IMR-90 (cell line): Measurements from ENCODE around the gene SNX1. TPM values are rescaled to one million over a fixed set of nuclear protein-coding genes. Genes with fewer than 3 reads are reported as not detected.

Experiments used
- ATAC-seq: fragments of 200-7000 bp; cut with Tn5 transposase; 2 replicates; pipeline ENCODE4 v1.9.1; 2020; ENCODE audit warnings: low read depth, mild to moderate bottlenecking, moderate library complexity
- BruUV-seq: library from RNA; stranded (reverse); fragments of 400-500 nt; replicated peaks from 2 replicates; lab custom pipeline; 2021; lab: Mats Ljungman, UMichigan
- CTCF ChIA-PET: fragments of 300-600 bp; formaldehyde crosslinking; extraction: SDS; loops from one replicate; lab custom pipeline; 2021; ENCODE audit warnings: antibody characterized with exemption; lab: Yijun Ruan, JAX
- POLR2A ChIA-PET: fragments of 300-600 bp; sonication (Branson Sonifier 250); formaldehyde crosslinking; loops from one replicate; lab custom pipeline; 2022; ENCODE audit warnings: antibody characterized with exemption; ENCODE audit not compliant: unreplicated experiment; lab: Charles Lee
- DNase-seq: peaks from one replicate; pipeline ENCODE4 v3.0.0; 2013
- H2AFZ ChIP-seq: replicated peaks from 2 replicates; pipeline ENCODE3; 2013; ENCODE audit warnings: low read length, mild to moderate bottlenecking; ENCODE audit not compliant: poor library complexity
- H2AK5ac ChIP-seq: 2 replicates; pipeline ENCODE4 v1.6.1; 2013; ENCODE audit warnings: low read depth, low read length, inconsistent platforms
- H2AK9ac ChIP-seq: replicated peaks from 2 replicates; pipeline ENCODE3; 2013; ENCODE audit warnings: mild to moderate bottlenecking, low read depth, low read length, moderate library complexity; ENCODE audit not compliant: poor library complexity
- H2BK120ac ChIP-seq: 2 replicates; pipeline ENCODE4 v1.6.1; 2013; ENCODE audit warnings: low read depth, low read length, inconsistent platforms
- H2BK15ac ChIP-seq: 3 replicates; pipeline ENCODE4 v1.6.1; 2013; ENCODE audit warnings: low read depth, low read length, inconsistent platforms
- H2BK20ac ChIP-seq: 2 replicates; pipeline ENCODE4 v1.6.1; 2013; ENCODE audit warnings: low read depth, mild to moderate bottlenecking, inconsistent platforms, low read length, moderate library complexity
- H2BK5ac ChIP-seq: 2 replicates; pipeline ENCODE4 v1.6.1; 2013; ENCODE audit warnings: mild to moderate bottlenecking, low read depth, low read length, inconsistent platforms; ENCODE audit not compliant: poor library complexity, severe bottlenecking
- H3K14ac ChIP-seq: replicated peaks from 2 replicates; pipeline ENCODE4 v1.6.1; 2013; ENCODE audit warnings: low read depth, low read length, inconsistent platforms
- H3K18ac ChIP-seq: 2 replicates; pipeline ENCODE4 v1.6.1; 2013; ENCODE audit warnings: low read depth, low read length, control low read depth
- H3K23ac ChIP-seq: 2 replicates; pipeline ENCODE4 v1.6.1; 2013; ENCODE audit warnings: low read depth, low read length, inconsistent platforms
- H3K27ac ChIP-seq: 2 replicates; pipeline ENCODE4 v1.5.1; 2013; ENCODE audit warnings: mild to moderate bottlenecking, control low read depth, low read length; ENCODE audit not compliant: insufficient read depth
- H3K27me3 ChIP-seq: 2 replicates; pipeline ENCODE4 v1.6.1; 2013; ENCODE audit warnings: low read length; ENCODE audit not compliant: control insufficient read depth, insufficient read depth
- H3K36me3 ChIP-seq: 2 replicates; pipeline ENCODE4 v1.6.1; 2013; ENCODE audit warnings: low read length, mixed read lengths; ENCODE audit not compliant: control insufficient read depth, insufficient read depth
- H3K4ac ChIP-seq: 2 replicates; pipeline ENCODE4 v1.6.1; 2013; ENCODE audit warnings: low read depth, low read length, inconsistent platforms
- H3K4me1 ChIP-seq: 2 replicates; pipeline ENCODE4 v1.6.1; 2013; ENCODE audit warnings: low read length, mixed read lengths; ENCODE audit not compliant: control insufficient read depth, insufficient read depth
- H3K4me2 ChIP-seq: 2 replicates; pipeline ENCODE4 v1.6.1; 2013; ENCODE audit warnings: low read depth, mild to moderate bottlenecking, control low read depth, low read length, moderate library complexity
- H3K4me3 ChIP-seq: 2 replicates; pipeline ENCODE4 v1.5.1; 2013; ENCODE audit warnings: low read depth, mild to moderate bottlenecking, control low read depth, low read length, moderate library complexity; ENCODE audit not compliant: insufficient read depth
- H3K56ac ChIP-seq: 2 replicates; pipeline ENCODE4 v1.6.1; 2013; ENCODE audit warnings: low read length, inconsistent platforms; ENCODE audit not compliant: insufficient read depth; ENCODE audit errors: extremely low read depth
- H3K79me1 ChIP-seq, 2 experiments: 2 replicates each; pipeline ENCODE4 v1.6.1; 2013; ENCODE audit warnings: low read length in 2 of 2, inconsistent platforms in 1 of 2, low read depth in 1 of 2
- H3K9ac ChIP-seq: 2 replicates; pipeline ENCODE4 v1.6.1; 2013; ENCODE audit warnings: low read depth, low read length, control low read depth
- H3K9me1 ChIP-seq: 2 replicates; pipeline ENCODE4 v1.6.1; 2013; ENCODE audit warnings: low read length, inconsistent platforms; ENCODE audit not compliant: insufficient read depth
- H3K9me3 ChIP-seq: 2 replicates; pipeline ENCODE4 v1.6.1; 2013; ENCODE audit warnings: low read length; ENCODE audit not compliant: control insufficient read depth, insufficient read depth
- H4K20me1 ChIP-seq: 2 replicates; pipeline ENCODE4 v1.6.1; 2013; ENCODE audit warnings: low read length, inconsistent platforms; ENCODE audit not compliant: insufficient read depth
- H4K5ac ChIP-seq: 2 replicates; pipeline ENCODE4 v1.6.1; 2013; ENCODE audit warnings: mild to moderate bottlenecking, low read depth, low read length, control low read depth
- H4K8ac ChIP-seq, 2 experiments: 2 replicates each; pipeline ENCODE4 v1.6.1; 2013; ENCODE audit warnings: low read depth in 2 of 2, low read length in 2 of 2, control low read depth in 1 of 2, inconsistent platforms in 1 of 2
- H4K91ac ChIP-seq: 2 replicates; pipeline ENCODE4 v1.6.1; 2013; ENCODE audit warnings: low read depth, low read length, inconsistent platforms; ENCODE audit not compliant: insufficient read depth
- BHLHE40 ChIP-seq: fragments of 150-350 bp; IDR thresholded peaks from 2 replicates; pipeline ENCODE4 v1.6.1; 2016; ENCODE audit warnings: mild to moderate bottlenecking, low read depth, low read length
- CEBPB ChIP-seq: IDR thresholded peaks from 2 replicates; pipeline ENCODE4 v1.6.1; 2012; ENCODE audit warnings: low read depth, low read length, improper control_type of control experiment
- CHD1 ChIP-seq: IDR thresholded peaks from 2 replicates; pipeline ENCODE4 v1.6.1; 2012; ENCODE audit warnings: low read depth, low read length, improper control_type of control experiment
- FOS ChIP-seq: fragments of 150-350 bp; IDR thresholded peaks from 2 replicates; pipeline ENCODE4 v1.6.1; 2016; ENCODE audit warnings: low read depth, low read length
- MAFK ChIP-seq: IDR thresholded peaks from 2 replicates; pipeline ENCODE4 v1.6.1; 2012; ENCODE audit warnings: low read depth, low read length, improper control_type of control experiment
- MAZ ChIP-seq: IDR thresholded peaks from 2 replicates; pipeline ENCODE4 v1.6.1; 2012; ENCODE audit warnings: low read depth, mild to moderate bottlenecking, low read length, improper control_type of control experiment, moderate library complexity, borderline replicate concordance
- MXI1 ChIP-seq: IDR thresholded peaks from 2 replicates; pipeline ENCODE4 v1.6.1; 2012; ENCODE audit warnings: low read depth, mild to moderate bottlenecking, low read length, moderate library complexity, borderline replicate concordance
- NFE2L2 ChIP-seq: fragments of 150-350 bp; IDR thresholded peaks from 2 replicates; pipeline ENCODE4 v1.6.1; 2016; ENCODE audit warnings: low read depth, mild to moderate bottlenecking, low read length
- POLR2A ChIP-seq: IDR thresholded peaks from 2 replicates; pipeline ENCODE4 v1.6.1; 2012; ENCODE audit warnings: mild to moderate bottlenecking, low read depth, low read length
- RAD21 ChIP-seq: IDR thresholded peaks from 2 replicates; pipeline ENCODE4 v1.6.1; 2012; ENCODE audit warnings: low read length, improper control_type of control experiment
- RCOR1 ChIP-seq: IDR thresholded peaks from 2 replicates; pipeline ENCODE4 v1.6.1; 2012; ENCODE audit warnings: mild to moderate bottlenecking, low read length, improper control_type of control experiment; ENCODE audit not compliant: insufficient replicate concordance
- RFX5 ChIP-seq: IDR thresholded peaks from 2 replicates; pipeline ENCODE4 v1.8.0; 2012; ENCODE audit warnings: low read depth, mild to moderate bottlenecking, low read length, moderate library complexity
- SMC3 ChIP-seq: fragments of 150-350 bp; IDR thresholded peaks from 2 replicates; pipeline ENCODE4 v1.6.1; 2016; ENCODE audit warnings: low read depth, mild to moderate bottlenecking, antibody characterized with exemption, low read length, moderate library complexity
- WGBS, 2 experiments: methylation state at CpG; one replicate each; pipeline versions ENCODE4 v1.1.5 to v1.1.7; 2013; ENCODE audit warnings: missing lambda C conversion rate in 2 of 2; ENCODE audit not compliant: insufficient read length in 1 of 2; ENCODE audit errors: extremely low coverage in 2 of 2; 5-methylcytosine and 5-hydroxymethylcytosine counted together
- dilution Hi-C: fragments of 300-500 bp; cut with HindIII; formaldehyde crosslinking; loops from one replicate; pipeline ENCODE4 v1.14.3; 2018; ENCODE audit warnings: low sequenced_read_pairs; ENCODE audit not compliant: unreplicated experiment
- in situ Hi-C: fragments of 300-500 bp; cut with MboI; formaldehyde crosslinking; loops from 3 replicates; pipeline ENCODE4 v1.14.3; 2019; ENCODE audit warnings: low sequenced_read_pairs, inconsistent platforms, mixed read lengths
- intact Hi-C: fragments of 100-400 bp; cut with micrococcal nuclease; formaldehyde crosslinking; loops from 2 replicates; pipeline ENCODE4 v1.10.0; 2022
- polyA plus RNA-seq, 3 experiments: library from polyadenylated mRNA; depleted of rRNA; stranded (reverse); fragments of >200 nt; gene quantifications; 2 replicates each; pipeline ENCODE4 v1.2.3, GENCODE V29; 2012; ENCODE audit warnings: low replicate concordance in 1 of 3
- total RNA-seq: library from RNA; depleted of rRNA; stranded (reverse); fragments of >200 nt; gene quantifications from 2 replicates; pipeline ENCODE4 v1.2.3, GENCODE V29; 2012
- TF ChIP-seq, protein P1 (sequence below): fragments of 150-350 bp; IDR thresholded peaks from 2 replicates; pipeline ENCODE4 v1.6.1; 2016; ENCODE audit warnings: low read depth, mild to moderate bottlenecking, low read length, moderate library complexity, borderline replicate concordance
- TF ChIP-seq, protein P2 (sequence below): conservative IDR thresholded peaks from 2 replicates; pipeline ENCODE4 v1.5.1; 2012; ENCODE audit warnings: mild to moderate bottlenecking, low read depth, low read length, improper control_type of control experiment
- TF ChIP-seq, protein P3 (sequence below): fragments of 150-350 bp; IDR thresholded peaks from 2 replicates; pipeline ENCODE4 v1.6.1; 2017; ENCODE audit warnings: mild to moderate bottlenecking, antibody characterized with exemption, low read length, low read depth

Gene SNX1
- total and polyA plus RNA-seq, 2 of the 4 experiments (the other 2 are of a cell fraction), result 35.3 to 72.3 TPM

DNA sequence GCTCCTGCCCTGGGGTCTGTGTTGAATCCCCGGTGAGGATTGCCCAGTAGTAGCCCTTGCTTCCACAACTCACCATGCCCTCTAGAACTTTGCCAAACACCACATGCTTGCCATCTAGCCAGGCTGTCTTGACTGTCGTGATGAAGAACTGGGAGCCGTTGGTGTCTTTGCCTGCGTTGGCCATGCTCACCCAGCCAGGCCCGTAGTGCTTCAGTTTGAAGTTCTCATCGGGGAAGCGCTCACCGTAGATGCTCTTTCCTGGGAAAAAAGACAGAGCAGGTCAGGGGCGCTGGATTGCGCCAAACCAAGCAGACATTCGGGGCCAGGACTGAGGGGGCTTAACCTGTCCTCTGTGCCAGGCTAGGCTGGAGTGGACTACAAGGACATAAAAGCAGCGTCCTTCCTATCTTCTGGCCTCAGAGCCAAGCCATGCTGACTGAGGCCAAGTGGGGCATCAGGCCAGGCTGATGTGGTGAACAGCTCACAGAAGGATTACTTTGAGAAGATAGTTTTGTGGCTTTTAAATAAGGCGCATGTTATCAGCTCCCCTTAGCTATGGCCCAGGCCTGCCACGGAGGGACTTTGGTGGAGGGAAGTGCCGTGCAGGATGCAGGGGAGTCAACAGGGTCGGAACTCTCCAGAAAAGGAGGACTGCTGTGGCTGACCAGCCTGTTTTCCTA, 61.0 kb downstream of the SNX1 start:
- Histone ChIP-seq H4K91ac (no peak overlapping the region), H2BK20ac (no peak overlapping the region), H4K20me1 (peaks cover 70% of the 10 kb centered on the region), H3K27me3 (peaks cover 12% of the 10 kb centered on the region), H3K4me2 (no peak overlapping the region), H3K9ac (no peak overlapping the region), H3K14ac (no peak overlapping the region), H3K9me1 (peaks cover 10% of the 10 kb centered on the region), H2AK9ac (no peak overlapping the region), H3K79me1 (peaks cover 27 to 36% of the 10 kb centered on the region in 2 experiments), H3K56ac (no peak overlapping the region), H3K27ac (no peak overlapping the region), H2AK5ac (no peak overlapping the region), H2BK120ac (no peak overlapping the region), H3K18ac (no peak overlapping the region), H3K4me3 (no peak overlapping the region), H4K5ac (no peak overlapping the region), H2BK5ac (no peak overlapping the region), H3K4ac (no peak overlapping the region), H3K9me3 (no peaks in the 10 kb centered on the region), H2BK15ac (no peak overlapping the region), H2AFZ (no peak overlapping the region), H4K8ac (no peak overlapping the region), H3K4me1 (peaks cover 6% of the 10 kb centered on the region), H3K36me3 (peaks cover 61% of the 10 kb centered on the region), H3K23ac (no peak overlapping the region)
- WGBS, 2 experiments, result 97% methylated on average over 14 of the region's 16 CpGs; no CpG with 5 or more reads in 1 of the 2 experiments
- ChIA-PET CTCF (no interaction called here), POLR2A (no interaction called here)
- no TSS peak for BruUV-seq
- intact Hi-C loops (no loop called here), dilution Hi-C loops (no loop called here), in situ Hi-C loops (no loop called here)
- DNase-seq (no peak), ATAC-seq (no peak)
- TF ChIP-seq, protein P1, sequence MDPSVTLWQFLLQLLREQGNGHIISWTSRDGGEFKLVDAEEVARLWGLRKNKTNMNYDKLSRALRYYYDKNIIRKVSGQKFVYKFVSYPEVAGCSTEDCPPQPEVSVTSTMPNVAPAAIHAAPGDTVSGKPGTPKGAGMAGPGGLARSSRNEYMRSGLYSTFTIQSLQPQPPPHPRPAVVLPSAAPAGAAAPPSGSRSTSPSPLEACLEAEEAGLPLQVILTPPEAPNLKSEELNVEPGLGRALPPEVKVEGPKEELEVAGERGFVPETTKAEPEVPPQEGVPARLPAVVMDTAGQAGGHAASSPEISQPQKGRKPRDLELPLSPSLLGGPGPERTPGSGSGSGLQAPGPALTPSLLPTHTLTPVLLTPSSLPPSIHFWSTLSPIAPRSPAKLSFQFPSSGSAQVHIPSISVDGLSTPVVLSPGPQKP, result no peak
- TF ChIP-seq RCOR1 (no peak), RFX5 (no peak), FOS (no peak), MAZ (no peak), BHLHE40 (no peak), CHD1 (no peak), MXI1 (no peak), CEBPB (no peak), RAD21 (no peak), POLR2A (no peak), MAFK (no peak), NFE2L2 (no peak), SMC3 (no peak)
- TF ChIP-seq, protein P2, sequence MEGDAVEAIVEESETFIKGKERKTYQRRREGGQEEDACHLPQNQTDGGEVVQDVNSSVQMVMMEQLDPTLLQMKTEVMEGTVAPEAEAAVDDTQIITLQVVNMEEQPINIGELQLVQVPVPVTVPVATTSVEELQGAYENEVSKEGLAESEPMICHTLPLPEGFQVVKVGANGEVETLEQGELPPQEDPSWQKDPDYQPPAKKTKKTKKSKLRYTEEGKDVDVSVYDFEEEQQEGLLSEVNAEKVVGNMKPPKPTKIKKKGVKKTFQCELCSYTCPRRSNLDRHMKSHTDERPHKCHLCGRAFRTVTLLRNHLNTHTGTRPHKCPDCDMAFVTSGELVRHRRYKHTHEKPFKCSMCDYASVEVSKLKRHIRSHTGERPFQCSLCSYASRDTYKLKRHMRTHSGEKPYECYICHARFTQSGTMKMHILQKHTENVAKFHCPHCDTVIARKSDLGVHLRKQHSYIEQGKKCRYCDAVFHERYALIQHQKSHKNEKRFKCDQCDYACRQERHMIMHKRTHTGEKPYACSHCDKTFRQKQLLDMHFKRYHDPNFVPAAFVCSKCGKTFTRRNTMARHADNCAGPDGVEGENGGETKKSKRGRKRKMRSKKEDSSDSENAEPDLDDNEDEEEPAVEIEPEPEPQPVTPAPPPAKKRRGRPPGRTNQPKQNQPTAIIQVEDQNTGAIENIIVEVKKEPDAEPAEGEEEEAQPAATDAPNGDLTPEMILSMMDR, result no peak
- TF ChIP-seq, protein P3, sequence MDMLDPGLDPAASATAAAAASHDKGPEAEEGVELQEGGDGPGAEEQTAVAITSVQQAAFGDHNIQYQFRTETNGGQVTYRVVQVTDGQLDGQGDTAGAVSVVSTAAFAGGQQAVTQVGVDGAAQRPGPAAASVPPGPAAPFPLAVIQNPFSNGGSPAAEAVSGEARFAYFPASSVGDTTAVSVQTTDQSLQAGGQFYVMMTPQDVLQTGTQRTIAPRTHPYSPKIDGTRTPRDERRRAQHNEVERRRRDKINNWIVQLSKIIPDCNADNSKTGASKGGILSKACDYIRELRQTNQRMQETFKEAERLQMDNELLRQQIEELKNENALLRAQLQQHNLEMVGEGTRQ, result no peak
